ENCODE results near the gene SLF1. TPM values are rescaled to one million over a fixed set of nuclear protein-coding genes. Genes with fewer than 3 reads are reported as not detected.
"Not testable (repeated sequence)": the region's sequence is repeated elsewhere in the genome, so short reads cannot be mapped to it uniquely, and the experiment has no call there.

The SLF1 gene
- polyA plus RNA-seq (ENCODE audit: insufficient read length in 4 of 4): 10 to 100 TPM; 11.9 to 15.0 (median 12.9) TPM

- DNase-seq (ENCODE audit: low read depth in 4 of 4, low spot score in 3 of 4): peak; percentile 82 to 86 (median 84)
These were observed at the start of gene SLF1, which contains the start of gene KIAA0825 for GRCh38 chr5:94618493-94619328. TSS of gene SLF1 (plus strand) at chr5:94618669. CDS start at chr5:94628811, 10,142 bp downstream. TSS of gene KIAA0825 (minus strand) at chr5:94618604. CDS start at chr5:94537126, 81,478 bp downstream.

DNA sequence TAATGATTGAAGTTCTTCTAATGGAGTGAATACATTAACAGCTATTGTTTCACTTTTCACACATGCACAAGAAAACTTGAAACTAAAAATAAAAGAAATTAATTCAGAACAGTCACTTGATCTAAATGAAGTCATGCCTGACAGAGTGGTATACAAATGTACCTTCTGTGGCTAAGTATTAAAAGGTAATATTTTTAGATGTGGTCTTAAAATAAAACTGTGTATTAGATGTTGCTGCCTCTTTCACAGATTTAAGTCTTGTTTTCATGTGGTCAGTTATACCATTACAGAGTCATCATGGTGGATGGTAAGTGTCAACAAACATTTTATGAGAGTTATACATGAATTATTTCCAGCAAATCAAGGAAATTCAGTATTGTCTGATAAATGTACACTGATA lies 47.1 kb upstream of the SLF1 start:
- no peak for DNase-seq (ENCODE audit: low read depth in 4 of 4, low spot score in 3 of 4)

GRCh38 chr5:94573349-94573748 lies 45.1 kb upstream of the SLF1 start:
- DNase-seq (ENCODE audit: low read depth in 4 of 4, low spot score in 3 of 4): not testable (repeated sequence)

GRCh38 chr5:94575196-94575595 lies 43.3 kb upstream of the SLF1 start:
- DNase-seq (ENCODE audit: low read depth in 4 of 4, low spot score in 3 of 4): no peak

DNA sequence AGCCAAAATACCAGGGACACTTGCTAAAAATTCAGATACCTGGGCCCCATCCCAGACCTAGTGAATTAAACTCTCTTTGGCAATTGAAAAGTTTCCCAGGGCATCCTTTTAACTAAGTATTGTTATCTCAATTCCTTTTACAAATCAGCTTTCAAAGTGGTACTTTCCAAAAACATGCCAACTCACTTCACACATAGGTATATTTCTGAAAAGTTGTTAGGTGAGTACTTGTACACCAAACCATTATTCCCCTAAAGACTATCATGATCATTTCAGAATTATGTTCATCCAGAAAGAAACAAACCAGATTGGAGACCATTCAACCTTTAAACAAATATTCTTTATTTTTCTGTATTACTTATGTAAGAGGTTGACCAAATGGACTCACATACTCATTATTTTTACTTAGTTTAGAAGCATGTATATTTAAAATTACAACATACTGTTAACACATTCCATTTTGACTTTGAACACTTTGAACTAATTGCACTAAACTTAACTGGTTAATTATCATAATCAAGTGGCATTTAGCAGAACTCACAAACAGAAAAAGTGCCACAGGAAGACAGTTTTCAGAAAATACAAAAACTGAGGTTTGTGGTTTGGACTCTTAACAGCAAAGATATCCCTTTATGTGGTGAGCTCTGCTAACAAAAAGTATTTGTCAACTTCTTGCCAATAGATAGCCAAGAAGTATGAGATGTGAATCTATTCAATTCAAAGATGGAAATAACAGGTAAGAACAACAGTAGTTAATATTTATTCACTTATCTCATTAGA lies 40.8 kb upstream of the SLF1 start:
- no peak for DNase-seq (ENCODE audit: low read depth in 4 of 4, low spot score in 3 of 4)

- DNase-seq (ENCODE audit: low read depth in 4 of 4, low spot score in 3 of 4): no peak
These were observed 23.1 kb upstream of the SLF1 start for GRCh38 chr5:94595281-94595840.

DNA sequence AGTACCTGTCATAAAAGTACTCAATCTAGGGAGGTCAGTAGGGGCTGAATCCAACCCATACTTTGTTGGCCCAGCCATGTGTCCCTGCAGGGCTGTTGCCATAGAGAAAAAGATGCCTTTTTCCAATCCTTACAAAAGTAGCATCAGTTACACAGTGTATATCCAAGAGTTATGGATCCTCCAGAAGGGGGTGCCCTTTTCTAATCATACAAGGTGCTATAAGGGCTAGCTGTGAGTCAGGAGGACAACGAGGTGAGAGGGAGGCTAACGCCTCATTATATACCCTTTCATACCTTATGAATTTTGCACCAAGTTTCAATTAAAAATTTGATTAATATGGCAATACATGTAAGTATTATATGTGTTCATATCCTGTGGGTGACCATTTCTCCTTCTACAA lies 4.9 kb upstream of the SLF1 start:
- DNase-seq (ENCODE audit: low read depth in 4 of 4, low spot score in 3 of 4): no peak

DNA sequence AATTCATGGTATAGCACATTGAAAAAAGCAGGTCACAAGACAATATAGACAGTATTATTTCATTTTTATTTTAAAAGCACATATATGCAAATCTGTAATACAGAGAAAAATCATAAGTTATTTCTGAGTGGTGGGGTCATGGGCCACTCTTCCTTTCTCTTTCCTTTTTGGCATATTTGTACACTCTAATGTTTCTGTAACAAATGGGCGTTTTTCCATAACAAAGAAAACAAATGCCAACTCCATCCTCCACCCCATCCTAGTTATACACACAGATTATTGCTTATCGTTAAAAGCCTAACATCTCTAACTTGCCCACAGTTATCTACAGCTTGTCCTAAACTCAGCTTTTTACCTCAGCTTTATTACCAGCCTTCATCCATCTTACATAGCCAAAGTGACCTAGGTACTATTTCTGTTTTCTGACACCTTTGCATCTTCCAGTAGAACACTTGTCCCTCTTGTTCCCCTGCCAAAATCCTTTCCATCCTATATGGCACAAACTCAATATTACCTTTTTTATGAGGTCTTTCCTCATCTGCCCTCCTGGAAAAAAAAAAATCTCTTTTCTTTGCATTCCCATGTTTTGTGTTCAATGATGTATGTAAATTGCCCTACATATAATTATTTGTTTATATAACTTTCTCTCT lies 4.2 kb upstream of the SLF1 start:
- DNase-seq (ENCODE audit: low read depth in 4 of 4, low spot score in 3 of 4): no peak

DNA sequence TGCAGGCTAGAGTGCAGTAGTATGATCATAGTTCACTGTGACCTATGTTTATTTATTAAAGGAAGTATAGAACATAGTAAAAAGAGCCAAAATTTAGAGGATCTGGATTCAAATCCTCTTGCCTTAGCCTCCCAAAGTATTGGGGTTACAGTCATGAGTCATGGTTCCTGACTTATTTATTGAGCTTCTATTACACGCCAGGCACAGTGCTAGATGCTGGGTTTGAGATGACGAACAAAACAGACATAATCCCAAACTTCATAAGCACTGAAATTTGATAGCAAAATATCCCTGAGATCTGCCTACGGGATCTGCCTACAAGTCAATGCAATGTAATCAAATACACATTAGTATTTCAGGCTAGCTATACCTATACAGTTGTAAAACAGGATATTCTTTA lies 2.6 kb upstream of the SLF1 start:
- no peak for DNase-seq (ENCODE audit: low read depth in 4 of 4, low spot score in 3 of 4)

DNA sequence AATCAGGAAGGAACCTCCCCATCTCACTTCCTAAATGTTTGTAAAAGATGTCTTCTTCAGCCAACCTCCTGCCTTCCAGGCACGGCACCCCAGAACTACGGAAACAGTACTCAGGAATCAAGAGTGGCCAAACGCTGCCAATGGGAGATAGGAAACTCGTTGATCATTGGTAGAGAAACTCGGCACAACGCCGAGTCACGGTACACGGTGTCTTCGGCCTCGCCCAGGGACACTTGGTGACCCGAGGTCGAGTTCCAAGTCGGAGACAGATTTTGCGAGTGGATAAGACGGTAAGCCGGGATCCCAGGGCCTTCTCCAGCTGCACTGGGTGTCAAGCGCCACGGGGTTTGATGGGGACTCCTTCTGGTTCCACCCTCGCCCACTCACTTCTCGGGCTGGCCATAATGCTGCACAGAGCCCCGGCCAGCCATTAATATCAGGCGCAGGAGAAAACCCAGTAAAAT lies 408 bp upstream of the SLF1 start:
- peak in 3 of 4 donors; percentile 22 to 34 (median 24) for DNase-seq (ENCODE audit: low read depth in 4 of 4, low spot score in 3 of 4)

- no peak for DNase-seq (ENCODE audit: low read depth in 4 of 4, low spot score in 3 of 4)
These were observed 1.8 kb downstream of the SLF1 start for GRCh38 chr5:94620256-94620655.

DNA sequence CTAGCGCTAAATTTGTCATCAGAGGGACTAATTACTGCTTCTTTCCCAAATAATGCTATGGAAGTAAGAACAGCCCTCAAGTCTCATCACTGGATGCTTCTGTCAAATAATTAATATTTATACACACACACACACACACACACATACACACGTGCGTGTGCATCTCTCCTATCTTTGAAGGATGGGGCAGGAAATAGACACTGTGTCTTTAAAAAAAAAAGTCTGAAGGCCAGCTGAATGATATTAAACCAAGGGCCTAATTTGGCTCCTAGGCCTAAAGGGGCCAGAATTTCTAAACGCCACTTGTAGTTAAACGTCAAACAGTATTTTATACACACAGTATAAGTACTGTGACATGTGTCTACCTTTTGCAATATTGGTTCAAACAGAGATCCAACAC lies 3.3 kb downstream of the SLF1 start:
- no peak for DNase-seq (ENCODE audit: low read depth in 4 of 4, low spot score in 3 of 4)

- DNase-seq (ENCODE audit: low read depth in 4 of 4, low spot score in 3 of 4): no peak
These were observed 4.5 kb downstream of the SLF1 start for GRCh38 chr5:94623011-94623410.

GRCh38 chr5:94623877-94624276 lies 5.4 kb downstream of the SLF1 start:
- no peak for DNase-seq (ENCODE audit: low read depth in 4 of 4, low spot score in 3 of 4)

DNA sequence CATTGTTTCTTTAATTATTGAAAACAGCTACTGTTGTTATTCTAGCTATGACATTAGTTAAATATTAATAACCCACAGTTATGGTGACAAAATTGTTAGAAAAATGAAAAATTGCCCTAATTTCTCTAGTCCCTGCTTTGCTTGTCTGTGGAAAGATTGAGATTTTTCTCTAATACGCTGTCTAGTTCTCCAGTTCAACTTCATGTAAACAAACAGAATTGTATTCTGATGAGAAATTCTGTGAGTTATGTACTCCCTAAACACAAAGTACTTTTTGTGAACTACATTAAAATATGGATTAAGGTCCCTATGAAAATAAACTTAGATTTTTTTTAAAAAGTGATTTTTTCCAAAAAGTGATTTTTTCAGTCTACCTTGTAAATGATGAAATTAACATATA lies 8.7 kb downstream of the SLF1 start:
- no peak for DNase-seq (ENCODE audit: low read depth in 4 of 4, low spot score in 3 of 4)

GRCh38 chr5:94632024-94632423 lies 13.6 kb downstream of the SLF1 start:
- DNase-seq (ENCODE audit: low read depth in 4 of 4, low spot score in 3 of 4): no peak

DNA sequence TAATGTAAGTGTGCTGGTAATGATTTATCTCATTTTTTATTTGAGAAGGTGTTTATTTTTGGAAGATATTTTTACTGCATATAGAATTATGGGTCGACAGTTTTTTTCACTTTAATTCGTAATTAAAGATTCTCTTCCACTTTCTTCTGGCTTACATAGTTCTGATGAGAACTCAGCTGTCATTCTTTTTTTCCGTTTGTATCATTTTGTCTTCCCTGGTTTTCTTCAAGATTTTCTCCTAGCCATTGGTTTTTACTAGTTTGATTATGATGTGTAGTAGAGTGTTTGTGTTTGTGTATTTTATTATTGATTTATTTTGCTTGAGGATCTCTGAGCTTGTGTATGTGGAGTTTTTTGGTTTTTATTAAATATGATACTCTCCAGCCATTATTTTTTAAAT lies 21.7 kb downstream of the SLF1 start:
- DNase-seq (ENCODE audit: low read depth in 4 of 4, low spot score in 3 of 4): no peak

- no peak for DNase-seq (ENCODE audit: low read depth in 4 of 4, low spot score in 3 of 4)
These were observed 26.6 kb downstream of the SLF1 start for GRCh38 chr5:94645053-94645452.

DNA sequence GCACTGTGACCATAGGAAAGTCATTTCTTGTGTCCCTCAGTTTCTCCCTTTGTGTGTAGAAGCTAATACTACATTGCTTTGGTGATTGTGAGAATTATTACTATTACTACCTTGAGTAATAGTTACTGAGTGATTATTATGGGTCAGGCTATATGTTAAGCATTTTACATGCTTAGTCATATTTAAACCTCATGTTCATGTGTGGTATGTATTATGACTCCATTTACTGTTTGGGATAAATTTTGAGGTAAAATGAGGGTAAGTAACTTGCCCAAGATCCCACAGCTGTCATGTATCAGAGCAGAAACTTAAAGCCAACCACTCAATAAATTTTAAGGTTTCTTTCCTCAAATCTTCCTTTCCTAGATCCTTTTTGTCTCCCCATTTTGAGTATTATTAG lies 28.3 kb downstream of the SLF1 start:
- no peak for DNase-seq (ENCODE audit: low read depth in 4 of 4, low spot score in 3 of 4)

DNA sequence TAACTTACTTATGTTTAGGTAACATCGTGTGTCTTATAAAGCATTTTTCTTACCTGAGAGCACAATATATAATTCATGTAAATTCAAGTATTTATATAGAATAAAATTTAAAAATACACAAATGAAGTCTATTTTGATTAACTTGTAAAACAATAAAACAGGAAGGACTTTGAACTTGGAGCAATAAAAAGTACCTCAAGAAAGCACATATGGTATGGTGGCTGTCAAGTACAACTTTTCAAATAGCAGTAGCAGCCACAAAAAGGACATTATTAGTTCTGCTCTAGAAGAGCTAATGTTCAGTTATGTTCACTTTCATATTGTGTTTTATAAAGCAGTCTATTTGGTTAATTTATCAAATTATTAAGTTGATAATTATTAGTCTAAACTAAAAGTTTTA lies 31.4 kb downstream of the SLF1 start:
- DNase-seq (ENCODE audit: low read depth in 4 of 4, low spot score in 3 of 4): no peak

GRCh38 chr5:94658272-94658671 lies 39.8 kb downstream of the SLF1 start:
- no peak for DNase-seq (ENCODE audit: low read depth in 4 of 4, low spot score in 3 of 4)

Measured in right renal pelvis (tissue), 4 donors.